GM23338 (cell line): ENCODE results near the gene CASTOR1. TPM values are rescaled to one million over a fixed set of nuclear protein-coding genes. Genes with fewer than 3 reads are reported as not detected.

Experiments used
- ATAC-seq: fragments of 200-7000 bp; cut with Tn5 transposase; 3 replicates; pipeline ENCODE4 v1.9.1; 2020
- DNase-seq: peaks from one replicate; pipeline ENCODE4 v3.0.0-alpha.2; 2015; ENCODE audit warnings: low spot score
- H2AFZ ChIP-seq: fragments of 200-600 bp; sonication (generic); 2 replicates; pipeline ENCODE4 v1.8.0; 2016; ENCODE audit warnings: antibody characterized with exemption, mild to moderate bottlenecking, moderate library complexity
- H3F3A ChIP-seq: fragments of 200-600 bp; sonication (generic); replicated peaks from 2 replicates; pipeline ENCODE4 v1.8.0; 2017; ENCODE audit warnings: antibody characterized with exemption, mixed run types, low read depth
- H3K27ac ChIP-seq: fragments of 200-600 bp; sonication (generic); 2 replicates; pipeline ENCODE4 v1.6.1; 2016; ENCODE audit warnings: low read depth
- H3K27me3 ChIP-seq: fragments of 200-600 bp; sonication (generic); 2 replicates; pipeline ENCODE4 v1.8.0; 2016; ENCODE audit warnings: mild to moderate bottlenecking, mixed run types, moderate library complexity; ENCODE audit not compliant: insufficient read depth
- H3K36me3 ChIP-seq: fragments of 200-600 bp; sonication (generic); 2 replicates; pipeline ENCODE4 v1.8.0; 2016; ENCODE audit warnings: mild to moderate bottlenecking; ENCODE audit not compliant: insufficient read depth
- H3K4me1 ChIP-seq: fragments of 200-600 bp; sonication (generic); 2 replicates; pipeline ENCODE4 v1.8.0; 2016; ENCODE audit warnings: mild to moderate bottlenecking, moderate library complexity; ENCODE audit not compliant: insufficient read depth
- H3K4me2 ChIP-seq: fragments of 200-600 bp; sonication (generic); 2 replicates; pipeline ENCODE4 v1.7.1; 2017; ENCODE audit warnings: mixed run types
- H3K4me3 ChIP-seq: fragments of 200-600 bp; sonication (generic); 2 replicates; pipeline ENCODE4 v1.6.1; 2016; ENCODE audit warnings: mixed run types
- H3K79me2 ChIP-seq: fragments of 200-600 bp; sonication (generic); replicated peaks from 2 replicates; pipeline ENCODE4 v1.8.0; 2017; ENCODE audit warnings: mild to moderate bottlenecking; ENCODE audit not compliant: insufficient read depth
- H3K9me2 ChIP-seq: fragments of 200-600 bp; sonication (generic); 2 replicates; pipeline ENCODE4 v1.8.0; 2017; ENCODE audit not compliant: insufficient read depth
- H4K20me1 ChIP-seq: fragments of 200-600 bp; sonication (generic); replicated peaks from 2 replicates; pipeline ENCODE4 v1.8.0; 2017; ENCODE audit warnings: mild to moderate bottlenecking; ENCODE audit not compliant: insufficient read depth
- H3K27ac Mint-ChIP-seq: 2 replicates; pipeline ENCODE4 v1.8.0; 2020; ENCODE audit warnings: inconsistent platforms, mild to moderate bottlenecking, moderate library complexity, mixed read lengths
- H3K27me3 Mint-ChIP-seq: 3 replicates; pipeline ENCODE4 v1.8.0; 2022; ENCODE audit warnings: low read depth, mild to moderate bottlenecking, moderate library complexity, mixed read lengths, inconsistent platforms; ENCODE audit not compliant: insufficient read depth, poor library complexity
- H3K36me3 Mint-ChIP-seq: 3 replicates; pipeline ENCODE4 v1.8.0; 2021; ENCODE audit warnings: low read depth, mild to moderate bottlenecking, inconsistent platforms, moderate library complexity, mixed read lengths
- H3K4me1 Mint-ChIP-seq: 3 replicates; pipeline ENCODE4 v1.8.0; 2020; ENCODE audit warnings: mild to moderate bottlenecking, inconsistent platforms, mixed read lengths
- H3K4me3 Mint-ChIP-seq: 3 replicates; pipeline ENCODE4 v1.8.0; 2021; ENCODE audit warnings: moderate library complexity, mild to moderate bottlenecking, inconsistent platforms, mixed read lengths
- H3K9me3 Mint-ChIP-seq: 3 replicates; pipeline ENCODE4 v1.8.0; 2020; ENCODE audit warnings: moderate library complexity, mild to moderate bottlenecking, inconsistent platforms, mixed read lengths
- EZH2 ChIP-seq: fragments of 200-600 bp; sonication (generic); IDR thresholded peaks from one replicate; pipeline ENCODE4 v1.8.0; 2017; ENCODE audit warnings: antibody characterized with exemption, mild to moderate bottlenecking, low read depth; ENCODE audit not compliant: unreplicated experiment
- JUNB ChIP-seq: IDR thresholded peaks from one replicate; pipeline ENCODE4 v1.6.1; 2016; ENCODE audit warnings: antibody characterized with exemption; ENCODE audit not compliant: unreplicated experiment
- NANOG ChIP-seq: IDR thresholded peaks from 2 replicates; pipeline ENCODE4 v1.6.1; 2016; ENCODE audit warnings: antibody characterized with exemption, borderline replicate concordance
- STAT1 ChIP-seq: IDR thresholded peaks from one replicate; pipeline ENCODE4 v1.6.1; 2016; ENCODE audit warnings: antibody characterized with exemption; ENCODE audit not compliant: unreplicated experiment
- ZNF114 ChIP-seq: fragments of 250-450 bp; sonication (Bioruptor Pico); IDR thresholded peaks from 2 replicates; pipeline ENCODE4 v1.5.0; 2020; ENCODE audit warnings: mild to moderate bottlenecking, moderate library complexity
- polyA plus RNA-seq: library from polyadenylated mRNA; unstranded; fragments of >200 nt; fragmentation: Nextera tagmentation; extraction: Ambion mirVana; gene quantifications from 2 replicates; pipeline ENCODE4 v1.2.1, GENCODE V29; 2016
- total RNA-seq: library from RNA; depleted of rRNA; stranded (reverse); fragments of >200 nt; shearing (Covaris generic); gene quantifications from 2 replicates; pipeline ENCODE4 v1.2.3, GENCODE V29; 2014
- TF ChIP-seq, protein P1 (sequence below), 2 experiments: fragments of 200-600 bp in 1 of 2; sonication (generic) in 1 of 2; conservative IDR thresholded peaks; 2 replicates each; pipeline versions ENCODE4 v1.5.1 to v1.6.1; 2016 to 2017; ENCODE audit warnings: antibody characterized with exemption in 2 of 2, low read depth in 2 of 2, mild to moderate bottlenecking in 2 of 2, moderate library complexity in 1 of 2
- TF ChIP-seq, protein P2 (sequence below): IDR thresholded peaks from 2 replicates; pipeline ENCODE4 v1.6.1; 2016; ENCODE audit warnings: antibody characterized with exemption
- TF ChIP-seq, protein P3 (sequence below): fragments of 250-450 bp; sonication (Bioruptor Pico); IDR thresholded peaks from 2 replicates; pipeline ENCODE4 v1.5.0; 2020; ENCODE audit warnings: mild to moderate bottlenecking, moderate library complexity

The CASTOR1 gene
- total and polyA plus RNA-seq, 2 experiments from 2014 or later: 11.3 to 23.2 TPM

DNA sequence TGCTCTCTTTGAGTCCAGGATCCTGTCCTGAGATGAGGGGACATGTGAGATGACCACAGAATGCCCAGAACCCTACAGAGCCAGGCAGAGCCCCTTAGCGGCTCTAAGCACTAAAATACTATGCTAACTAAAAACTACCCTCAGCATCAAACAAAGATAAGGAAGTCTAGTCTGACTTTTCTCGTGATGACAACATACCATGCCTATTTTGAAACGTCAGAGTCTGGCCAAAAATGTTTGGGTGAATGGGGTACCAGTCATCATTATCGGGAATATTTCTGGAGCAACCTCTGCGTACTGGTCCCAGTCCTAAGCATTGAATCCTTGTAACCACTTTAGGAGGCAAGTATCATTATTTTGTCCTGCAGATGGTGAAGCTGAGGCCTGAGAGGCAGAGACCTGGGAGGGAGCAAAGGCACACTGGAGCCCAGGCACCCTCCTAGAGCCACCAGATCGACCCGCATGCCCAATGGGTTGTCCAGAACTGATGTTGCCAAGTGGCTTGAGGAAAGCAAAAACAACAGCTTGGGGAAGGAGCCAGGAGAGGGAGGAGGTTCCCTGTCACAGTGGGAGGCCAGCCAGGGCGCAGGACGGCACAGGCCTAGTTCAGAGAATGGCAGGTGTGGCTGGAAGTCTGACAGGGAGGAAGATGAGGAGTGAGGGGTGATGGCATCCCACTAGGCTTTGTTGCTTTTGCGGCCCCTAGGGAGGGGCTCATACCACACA, 15.4 kb downstream of the CASTOR1 start:
- Mint-ChIP-seq H3K4me3 (no peak overlapping the region), H3K36me3 (no peaks in the 10 kb centered on the region), H3K9me3 (no peaks in the 10 kb centered on the region), H3K27ac (no peak overlapping the region), H3K27me3 (peaks cover 21% of the 10 kb centered on the region), H3K4me1 (peaks cover 9% of the 10 kb centered on the region)
- no peaks in the 10 kb centered on the region for H3K9me2 ChIP-seq
- H3K27me3 ChIP-seq: no peaks in the 10 kb centered on the region
- H3K4me2 ChIP-seq: no peak overlapping the region
- H3K27ac ChIP-seq: no peak overlapping the region
- no peaks in the 10 kb centered on the region for H3K36me3 ChIP-seq
- ATAC-seq (no peak), DNase-seq (no peak)
- no peaks in the 10 kb centered on the region for H3K79me2 ChIP-seq
- H3K4me1 ChIP-seq: 0 out of 2 replicates have a peak, but pooled peaks cover 4% of the 10 kb centered on the region
- H3K4me3 ChIP-seq: no peak overlapping the region
- no peaks in the 10 kb centered on the region for H4K20me1 ChIP-seq
- H2AFZ ChIP-seq: no peak overlapping the region
- TF ChIP-seq JUNB: no peak
- TF ChIP-seq NANOG: no peak
- TF ChIP-seq EZH2: no peak
- TF ChIP-seq, protein P1, sequence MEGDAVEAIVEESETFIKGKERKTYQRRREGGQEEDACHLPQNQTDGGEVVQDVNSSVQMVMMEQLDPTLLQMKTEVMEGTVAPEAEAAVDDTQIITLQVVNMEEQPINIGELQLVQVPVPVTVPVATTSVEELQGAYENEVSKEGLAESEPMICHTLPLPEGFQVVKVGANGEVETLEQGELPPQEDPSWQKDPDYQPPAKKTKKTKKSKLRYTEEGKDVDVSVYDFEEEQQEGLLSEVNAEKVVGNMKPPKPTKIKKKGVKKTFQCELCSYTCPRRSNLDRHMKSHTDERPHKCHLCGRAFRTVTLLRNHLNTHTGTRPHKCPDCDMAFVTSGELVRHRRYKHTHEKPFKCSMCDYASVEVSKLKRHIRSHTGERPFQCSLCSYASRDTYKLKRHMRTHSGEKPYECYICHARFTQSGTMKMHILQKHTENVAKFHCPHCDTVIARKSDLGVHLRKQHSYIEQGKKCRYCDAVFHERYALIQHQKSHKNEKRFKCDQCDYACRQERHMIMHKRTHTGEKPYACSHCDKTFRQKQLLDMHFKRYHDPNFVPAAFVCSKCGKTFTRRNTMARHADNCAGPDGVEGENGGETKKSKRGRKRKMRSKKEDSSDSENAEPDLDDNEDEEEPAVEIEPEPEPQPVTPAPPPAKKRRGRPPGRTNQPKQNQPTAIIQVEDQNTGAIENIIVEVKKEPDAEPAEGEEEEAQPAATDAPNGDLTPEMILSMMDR (conservative IDR thresholded peaks at IDR 0.05; ENCODE audit: low read depth in 2 of 2): no peak
- TF ChIP-seq, protein P2, sequence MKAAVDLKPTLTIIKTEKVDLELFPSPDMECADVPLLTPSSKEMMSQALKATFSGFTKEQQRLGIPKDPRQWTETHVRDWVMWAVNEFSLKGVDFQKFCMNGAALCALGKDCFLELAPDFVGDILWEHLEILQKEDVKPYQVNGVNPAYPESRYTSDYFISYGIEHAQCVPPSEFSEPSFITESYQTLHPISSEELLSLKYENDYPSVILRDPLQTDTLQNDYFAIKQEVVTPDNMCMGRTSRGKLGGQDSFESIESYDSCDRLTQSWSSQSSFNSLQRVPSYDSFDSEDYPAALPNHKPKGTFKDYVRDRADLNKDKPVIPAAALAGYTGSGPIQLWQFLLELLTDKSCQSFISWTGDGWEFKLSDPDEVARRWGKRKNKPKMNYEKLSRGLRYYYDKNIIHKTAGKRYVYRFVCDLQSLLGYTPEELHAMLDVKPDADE: no peak
- no peaks in the 10 kb centered on the region for H3F3A ChIP-seq

DNA sequence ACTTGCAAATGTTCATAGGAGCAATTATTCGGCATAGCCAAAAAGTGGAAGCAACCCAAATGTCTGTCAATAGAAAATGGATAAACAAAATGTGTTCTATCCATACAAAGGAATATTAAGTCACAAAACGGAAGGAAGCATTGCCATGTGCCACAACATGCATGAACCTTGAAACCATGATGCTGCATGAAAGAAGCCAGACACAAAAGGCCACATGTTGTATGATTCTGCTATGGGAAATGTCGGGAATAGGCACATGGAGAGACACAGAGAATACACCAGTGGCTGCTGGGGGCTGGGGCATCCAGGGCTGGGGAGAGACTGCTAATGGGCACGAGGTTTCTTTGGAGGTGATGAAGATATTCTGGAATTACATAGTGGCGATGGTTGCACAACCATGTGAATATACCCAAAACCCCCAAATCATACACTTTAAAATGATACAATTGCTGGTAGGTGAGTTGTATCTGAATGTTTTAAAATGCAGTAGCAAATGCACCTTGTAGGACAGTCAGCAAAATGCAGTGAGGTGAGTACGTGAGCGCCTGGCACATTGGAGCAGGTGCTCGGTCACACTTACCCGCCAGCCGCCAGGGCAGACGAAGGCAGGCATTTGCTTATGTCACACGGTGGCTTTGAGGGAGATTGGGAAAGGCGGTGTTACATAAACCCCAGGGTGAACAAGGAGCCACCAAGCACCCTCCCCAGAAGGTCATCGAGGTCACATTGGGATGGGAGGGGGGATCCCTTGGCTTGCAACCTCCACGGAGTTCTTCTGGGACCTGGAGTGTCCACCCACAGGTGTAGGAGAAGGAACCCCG, 16.3 kb downstream of the CASTOR1 start:
- no peak overlapping the region for H3K4me2 ChIP-seq
- H3K9me2 ChIP-seq: no peaks in the 10 kb centered on the region
- no peaks in the 10 kb centered on the region for H4K20me1 ChIP-seq
- DNase-seq: no peak
- H3F3A ChIP-seq: no peaks in the 10 kb centered on the region
- peaks cover 24% of the 10 kb centered on the region for H3K27me3 Mint-ChIP-seq
- no peaks in the 10 kb centered on the region for H3K36me3 ChIP-seq
- no peak overlapping the region for H3K27ac Mint-ChIP-seq
- no peak for ATAC-seq
- H3K4me3 ChIP-seq: no peak overlapping the region
- H2AFZ ChIP-seq: no peak overlapping the region
- 0 out of 2 replicates have a peak, but pooled peaks cover 4% of the 10 kb centered on the region for H3K4me1 ChIP-seq
- no peaks in the 10 kb centered on the region for H3K36me3 Mint-ChIP-seq
- H3K4me3 Mint-ChIP-seq: no peak overlapping the region
- no peaks in the 10 kb centered on the region for H3K9me3 Mint-ChIP-seq
- no peaks in the 10 kb centered on the region for H3K79me2 ChIP-seq
- H3K27ac ChIP-seq: no peak overlapping the region
- peaks cover 8% of the 10 kb centered on the region for H3K4me1 Mint-ChIP-seq
- no peaks in the 10 kb centered on the region for H3K27me3 ChIP-seq
- TF ChIP-seq ZNF114: no peak
- TF ChIP-seq STAT1: no peak
- TF ChIP-seq, protein P3, sequence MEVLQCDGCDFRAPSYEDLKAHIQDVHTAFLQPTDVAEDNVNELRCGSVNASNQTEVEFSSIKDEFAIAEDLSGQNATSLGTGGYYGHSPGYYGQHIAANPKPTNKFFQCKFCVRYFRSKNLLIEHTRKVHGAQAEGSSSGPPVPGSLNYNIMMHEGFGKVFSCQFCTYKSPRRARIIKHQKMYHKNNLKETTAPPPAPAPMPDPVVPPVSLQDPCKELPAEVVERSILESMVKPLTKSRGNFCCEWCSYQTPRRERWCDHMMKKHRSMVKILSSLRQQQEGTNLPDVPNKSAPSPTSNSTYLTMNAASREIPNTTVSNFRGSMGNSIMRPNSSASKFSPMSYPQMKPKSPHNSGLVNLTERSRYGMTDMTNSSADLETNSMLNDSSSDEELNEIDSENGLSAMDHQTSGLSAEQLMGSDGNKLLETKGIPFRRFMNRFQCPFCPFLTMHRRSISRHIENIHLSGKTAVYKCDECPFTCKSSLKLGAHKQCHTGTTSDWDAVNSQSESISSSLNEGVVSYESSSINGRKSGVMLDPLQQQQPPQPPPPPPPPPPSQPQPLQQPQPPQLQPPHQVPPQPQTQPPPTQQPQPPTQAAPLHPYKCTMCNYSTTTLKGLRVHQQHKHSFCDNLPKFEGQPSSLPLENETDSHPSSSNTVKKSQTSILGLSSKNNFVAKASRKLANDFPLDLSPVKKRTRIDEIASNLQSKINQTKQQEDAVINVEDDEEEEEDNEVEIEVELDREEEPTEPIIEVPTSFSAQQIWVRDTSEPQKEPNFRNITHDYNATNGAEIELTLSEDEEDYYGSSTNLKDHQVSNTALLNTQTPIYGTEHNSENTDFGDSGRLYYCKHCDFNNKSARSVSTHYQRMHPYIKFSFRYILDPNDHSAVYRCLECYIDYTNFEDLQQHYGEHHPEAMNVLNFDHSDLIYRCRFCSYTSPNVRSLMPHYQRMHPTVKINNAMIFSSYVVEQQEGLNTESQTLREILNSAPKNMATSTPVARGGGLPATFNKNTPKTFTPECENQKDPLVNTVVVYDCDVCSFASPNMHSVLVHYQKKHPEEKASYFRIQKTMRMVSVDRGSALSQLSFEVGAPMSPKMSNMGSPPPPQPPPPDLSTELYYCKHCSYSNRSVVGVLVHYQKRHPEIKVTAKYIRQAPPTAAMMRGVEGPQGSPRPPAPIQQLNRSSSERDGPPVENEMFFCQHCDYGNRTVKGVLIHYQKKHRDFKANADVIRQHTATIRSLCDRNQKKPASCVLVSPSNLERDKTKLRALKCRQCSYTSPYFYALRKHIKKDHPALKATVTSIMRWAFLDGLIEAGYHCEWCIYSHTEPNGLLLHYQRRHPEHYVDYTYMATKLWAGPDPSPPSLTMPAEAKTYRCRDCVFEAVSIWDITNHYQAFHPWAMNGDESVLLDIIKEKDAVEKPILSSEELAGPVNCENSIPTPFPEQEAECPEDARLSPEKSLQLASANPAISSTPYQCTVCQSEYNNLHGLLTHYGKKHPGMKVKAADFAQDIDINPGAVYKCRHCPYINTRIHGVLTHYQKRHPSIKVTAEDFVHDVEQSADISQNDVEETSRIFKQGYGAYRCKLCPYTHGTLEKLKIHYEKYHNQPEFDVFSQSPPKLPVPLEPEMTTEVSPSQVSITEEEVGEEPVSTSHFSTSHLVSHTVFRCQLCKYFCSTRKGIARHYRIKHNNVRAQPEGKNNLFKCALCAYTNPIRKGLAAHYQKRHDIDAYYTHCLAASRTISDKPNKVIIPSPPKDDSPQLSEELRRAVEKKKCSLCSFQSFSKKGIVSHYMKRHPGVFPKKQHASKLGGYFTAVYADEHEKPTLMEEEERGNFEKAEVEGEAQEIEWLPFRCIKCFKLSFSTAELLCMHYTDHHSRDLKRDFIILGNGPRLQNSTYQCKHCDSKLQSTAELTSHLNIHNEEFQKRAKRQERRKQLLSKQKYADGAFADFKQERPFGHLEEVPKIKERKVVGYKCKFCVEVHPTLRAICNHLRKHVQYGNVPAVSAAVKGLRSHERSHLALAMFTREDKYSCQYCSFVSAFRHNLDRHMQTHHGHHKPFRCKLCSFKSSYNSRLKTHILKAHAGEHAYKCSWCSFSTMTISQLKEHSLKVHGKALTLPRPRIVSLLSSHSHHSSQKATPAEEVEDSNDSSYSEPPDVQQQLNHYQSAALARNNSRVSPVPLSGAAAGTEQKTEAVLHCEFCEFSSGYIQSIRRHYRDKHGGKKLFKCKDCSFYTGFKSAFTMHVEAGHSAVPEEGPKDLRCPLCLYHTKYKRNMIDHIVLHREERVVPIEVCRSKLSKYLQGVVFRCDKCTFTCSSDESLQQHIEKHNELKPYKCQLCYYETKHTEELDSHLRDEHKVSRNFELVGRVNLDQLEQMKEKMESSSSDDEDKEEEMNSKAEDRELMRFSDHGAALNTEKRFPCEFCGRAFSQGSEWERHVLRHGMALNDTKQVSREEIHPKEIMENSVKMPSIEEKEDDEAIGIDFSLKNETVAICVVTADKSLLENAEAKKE (CRISPR knock-in tag): no peak
- TF ChIP-seq, protein P1 (conservative IDR thresholded peaks at IDR 0.05; ENCODE audit: low read depth in 2 of 2): no peak
- no peak for TF ChIP-seq NANOG
